ENCODE results near the gene ARPC2.

GRCh38 chr2:218253232-218253625 lies 36.2 kb downstream of the ARPC2 start:
- TF ChIP-seq ATF3 (IDR thresholded peaks at IDR 0.05) (no peak), CTCF (IDR thresholded peaks at IDR 0.05; ENCODE audit: low read depth, low read length, missing input control) (no peak), JUND (IDR thresholded peaks at IDR 0.05) (no peak), TAF1 (conservative IDR thresholded peaks at IDR 0.05) (no peak), SP1 (IDR thresholded peaks at IDR 0.05) (no peak), RAD21 (IDR thresholded peaks at IDR 0.05) (no peak), REST (IDR thresholded peaks at IDR 0.05) (no peak), GABPA (IDR thresholded peaks at IDR 0.05 in 1 of 2, conservative IDR thresholded peaks at IDR 0.05 in 1 of 2) (no peak), ZBTB33 (IDR thresholded peaks at IDR 0.05) (no peak)
